Measurements from ENCODE around the gene HERC3. TPM values are rescaled to one million over a fixed set of nuclear protein-coding genes. Genes with fewer than 3 reads are reported as not detected.

Gene HERC3
- total and polyA plus RNA-seq, 2 experiments from 2014 or later = 2.2 to 2.4 TPM

GRCh38 chr4:88584471-88584900, 7.8 kb upstream of the HERC3 start:
- no peak for ATAC-seq
- Histone ChIP-seq H3K79me2 (replicated peaks; ENCODE audit: insufficient read depth) (no peaks in the 10 kb centered on the region), H3F3A (replicated peaks; ENCODE audit: low read depth) (no peaks in the 10 kb centered on the region), H3K9me2 (ENCODE audit: insufficient read depth) (no peaks in the 10 kb centered on the region), H3K27me3 (ENCODE audit: insufficient read depth) (peaks cover 3% of the 10 kb centered on the region), H4K20me1 (replicated peaks; ENCODE audit: insufficient read depth) (no peaks in the 10 kb centered on the region), H3K4me1 (ENCODE audit: insufficient read depth) (no peaks in the 10 kb centered on the region), H2AFZ (no peak overlapping the region; the same call in 1 of the 2 replicates), H3K4me3 (no peak overlapping the region), H3K27ac (ENCODE audit: low read depth) (no peak overlapping the region), H3K36me3 (ENCODE audit: insufficient read depth) (no peaks in the 10 kb centered on the region), H3K4me2 (no peak overlapping the region)
- H3K9me3 Mint-ChIP-seq = peaks cover 7% of the 10 kb centered on the region; the same call in 1 of the 3 replicates
- no peak for TF ChIP-seq EZH2phosphoT487 (IDR thresholded peaks at IDR 0.05; ENCODE audit: unreplicated experiment)
- TF ChIP-seq ZNF462 (CRISPR knock-in tag; IDR thresholded peaks at IDR 0.05) = no peak
- TF ChIP-seq ZNF114 (CRISPR knock-in tag; IDR thresholded peaks at IDR 0.05) = no peak
- no peak for TF ChIP-seq ZNF331 (CRISPR knock-in tag; IDR thresholded peaks at IDR 0.05; ENCODE audit: low read depth)
- no peak for TF ChIP-seq JUNB (IDR thresholded peaks at IDR 0.05; ENCODE audit: unreplicated experiment)
- TF ChIP-seq ETS1 (IDR thresholded peaks at IDR 0.05) = no peak
- no peak for TF ChIP-seq CREB1 (CRISPR knock-in tag; IDR thresholded peaks at IDR 0.05; ENCODE audit: low read depth)
- TF ChIP-seq EZH2 (IDR thresholded peaks at IDR 0.05; ENCODE audit: low read depth, unreplicated experiment) = no peak
- no peak for TF ChIP-seq REST (IDR thresholded peaks at IDR 0.05; ENCODE audit: unreplicated experiment)
- no peak for TF ChIP-seq STAT1 (IDR thresholded peaks at IDR 0.05; ENCODE audit: unreplicated experiment)
- no peak overlapping the region for H3K4me3 Mint-ChIP-seq
- H3K27me3 Mint-ChIP-seq (ENCODE audit: insufficient read depth, low read depth, poor library complexity) = no peaks in the 10 kb centered on the region
- no peak overlapping the region for H3K27ac Mint-ChIP-seq
- H3K36me3 Mint-ChIP-seq (ENCODE audit: low read depth) = no peaks in the 10 kb centered on the region
- peaks cover 3% of the 10 kb centered on the region; the same call in 1 of the 3 replicates for H3K4me1 Mint-ChIP-seq
- DNase-seq (ENCODE audit: low spot score) = no peak
